Keratinocyte (primary cell): Measurements from ENCODE around the gene VPS4B.

Experiments
- EZH2 ChIP-seq: IDR thresholded peaks from one replicate; pipeline ENCODE4 v1.6.1; 2012; ENCODE audit warnings: inconsistent platforms, mild to moderate bottlenecking, low read length, moderate library complexity
- TF ChIP-seq, protein P1 (sequence below), 3 experiments: IDR thresholded peaks in 1 of 3; conservative IDR thresholded peaks in 1 of 3; optimal IDR thresholded peaks in 1 of 3; 2 replicates in 2 of 3; 3 replicates in 1 of 3; pipeline versions ENCODE3 to v1.5.1; 2011; ENCODE audit warnings: low read length in 3 of 3, mild to moderate bottlenecking in 3 of 3, moderate library complexity in 2 of 3, control low read depth in 1 of 3, inconsistent platforms in 1 of 3; ENCODE audit not compliant: insufficient read depth in 2 of 3; ENCODE audit errors: extremely low read depth in 1 of 3

DNA sequence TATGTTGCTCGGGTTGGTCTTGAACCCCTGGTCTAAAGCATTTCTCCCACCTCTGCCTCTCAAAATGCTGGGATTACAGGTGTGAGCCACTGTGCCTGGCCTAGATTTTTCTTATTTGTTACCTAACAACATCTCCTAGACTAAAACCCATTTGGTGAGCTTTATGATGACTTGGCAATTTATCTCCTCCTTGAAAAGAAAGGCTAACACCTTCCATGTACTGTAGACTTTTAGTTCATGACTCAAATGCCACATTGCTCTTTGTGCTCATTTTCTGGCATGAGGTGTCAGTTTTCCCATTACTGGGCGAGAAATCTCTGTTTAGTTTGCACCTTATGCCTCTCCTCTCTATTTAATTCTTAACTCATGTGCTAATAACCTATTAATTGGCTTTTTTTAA lies 42.2 kb upstream of the VPS4B start:
- TF ChIP-seq, protein P1, sequence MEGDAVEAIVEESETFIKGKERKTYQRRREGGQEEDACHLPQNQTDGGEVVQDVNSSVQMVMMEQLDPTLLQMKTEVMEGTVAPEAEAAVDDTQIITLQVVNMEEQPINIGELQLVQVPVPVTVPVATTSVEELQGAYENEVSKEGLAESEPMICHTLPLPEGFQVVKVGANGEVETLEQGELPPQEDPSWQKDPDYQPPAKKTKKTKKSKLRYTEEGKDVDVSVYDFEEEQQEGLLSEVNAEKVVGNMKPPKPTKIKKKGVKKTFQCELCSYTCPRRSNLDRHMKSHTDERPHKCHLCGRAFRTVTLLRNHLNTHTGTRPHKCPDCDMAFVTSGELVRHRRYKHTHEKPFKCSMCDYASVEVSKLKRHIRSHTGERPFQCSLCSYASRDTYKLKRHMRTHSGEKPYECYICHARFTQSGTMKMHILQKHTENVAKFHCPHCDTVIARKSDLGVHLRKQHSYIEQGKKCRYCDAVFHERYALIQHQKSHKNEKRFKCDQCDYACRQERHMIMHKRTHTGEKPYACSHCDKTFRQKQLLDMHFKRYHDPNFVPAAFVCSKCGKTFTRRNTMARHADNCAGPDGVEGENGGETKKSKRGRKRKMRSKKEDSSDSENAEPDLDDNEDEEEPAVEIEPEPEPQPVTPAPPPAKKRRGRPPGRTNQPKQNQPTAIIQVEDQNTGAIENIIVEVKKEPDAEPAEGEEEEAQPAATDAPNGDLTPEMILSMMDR (optimal IDR thresholded peaks at IDR 0.05 in 1 of 3, IDR thresholded peaks at IDR 0.05 in 1 of 3, conservative IDR thresholded peaks at IDR 0.05 in 1 of 3; ENCODE audit: extremely low read depth in 1 of 3, insufficient read depth in 2 of 3, low read length in 3 of 3) = no peak
- TF ChIP-seq EZH2 = no peak
